H4 (cell line): ENCODE data around the gene AGR3. TPM values are rescaled to one million over a fixed set of nuclear protein-coding genes. Genes with fewer than 3 reads are reported as not detected.

Experiments
- DNase-seq: peaks from one replicate; pipeline ENCODE4 v3.0.0-alpha.2; 2015; ENCODE audit warnings: low spot score
- total RNA-seq: library from RNA; depleted of rRNA; stranded (reverse); fragments of >200 nt; shearing (Covaris generic); gene quantifications from 2 replicates; pipeline ENCODE4 v1.2.3, GENCODE V29; 2014; rRNA removed

The AGR3 gene
- not detected in 2 replicates for total RNA-seq

DNA sequence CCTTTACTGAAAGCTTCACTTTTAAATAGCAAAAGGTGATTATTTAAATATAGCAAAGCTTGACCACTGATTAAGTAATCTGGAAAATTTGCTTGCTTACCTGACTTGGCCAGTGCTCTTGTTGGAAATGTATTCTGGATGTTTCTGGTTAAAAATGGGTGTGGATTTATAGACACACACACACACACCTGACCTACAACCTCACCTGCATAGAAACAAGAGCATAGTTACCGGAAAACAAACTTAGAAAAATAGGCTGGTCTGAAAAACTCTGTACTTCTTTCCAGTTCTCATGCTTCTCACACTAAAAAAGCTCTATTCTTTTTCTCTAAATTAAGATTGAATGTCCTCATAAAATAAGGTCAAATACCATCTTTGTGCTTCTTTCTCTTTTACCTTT is at the start of gene AGR3:
AGR3 (minus strand) TSS at position 140 of the 400 bp plus-strand sequence. CDS start 3,365 bp downstream, outside the sequence.
- no peak for DNase-seq

DNA sequence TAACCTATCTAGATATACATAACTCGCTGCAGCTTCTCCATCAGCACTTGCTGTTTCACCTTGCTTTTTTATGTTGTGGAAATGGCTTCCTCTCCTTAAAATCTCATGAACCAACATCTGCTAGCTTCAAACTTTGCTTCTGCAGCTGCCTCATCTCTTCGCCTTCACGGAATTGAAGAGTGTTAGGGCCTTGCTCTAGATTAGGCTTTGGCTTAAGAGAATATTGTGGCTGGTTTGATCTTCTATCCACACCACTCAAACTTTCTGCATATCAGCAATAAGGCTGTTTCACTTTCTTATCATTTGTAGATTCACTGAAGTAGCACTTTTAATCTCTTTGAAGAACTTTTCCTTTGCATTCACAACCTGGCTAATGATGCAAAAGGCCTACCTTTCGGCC is 49.2 kb upstream of the AGR3 start:
- DNase-seq: no peak

DNA sequence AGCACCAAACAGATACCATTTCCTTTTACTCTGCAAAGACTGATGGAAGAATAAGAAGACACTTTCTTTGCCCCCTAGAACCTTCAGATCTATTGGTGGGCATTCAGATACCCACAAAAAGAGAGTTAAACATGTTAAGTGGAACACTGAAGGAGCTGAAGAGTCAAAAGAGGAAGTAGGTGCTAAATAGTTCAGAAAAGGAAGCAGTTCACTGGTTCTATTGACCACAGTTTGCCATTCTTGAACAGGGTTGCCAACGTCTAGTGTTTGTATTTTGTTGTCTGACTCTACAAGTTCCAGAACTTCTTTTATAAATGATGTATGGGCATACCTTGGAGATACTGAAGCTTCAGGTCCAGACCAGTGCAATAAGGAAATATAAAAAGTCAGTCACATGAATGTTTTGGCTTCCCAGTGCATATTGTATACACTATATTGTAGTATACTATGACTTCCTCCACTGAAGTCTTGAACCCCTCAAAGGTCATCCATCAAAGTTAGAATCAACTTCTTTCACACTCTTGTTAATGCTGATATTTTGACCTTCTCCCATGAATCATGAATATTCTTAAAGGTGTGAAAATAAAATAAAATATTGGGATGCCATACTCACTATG is 47.5 kb upstream of the AGR3 start:
- DNase-seq: no peak

DNA sequence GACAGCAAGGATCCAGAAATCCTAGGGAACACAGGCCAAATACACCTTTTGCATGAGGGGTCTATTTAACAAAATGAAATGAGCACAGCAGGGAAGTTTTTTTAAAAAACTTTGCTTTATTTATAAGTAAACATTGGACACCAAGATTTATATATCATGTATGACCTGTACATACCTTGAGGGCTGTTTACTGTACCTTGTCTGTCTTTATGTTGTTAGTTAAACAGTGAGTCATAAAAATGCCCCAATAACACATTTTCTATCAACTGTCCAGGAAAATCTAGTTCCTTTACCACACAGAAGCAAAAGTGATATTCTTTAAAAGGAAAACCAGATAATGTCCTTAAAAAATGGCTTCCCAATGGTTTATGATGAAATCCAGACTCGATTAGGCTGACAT is 45.1 kb upstream of the AGR3 start:
- no peak for DNase-seq

DNA sequence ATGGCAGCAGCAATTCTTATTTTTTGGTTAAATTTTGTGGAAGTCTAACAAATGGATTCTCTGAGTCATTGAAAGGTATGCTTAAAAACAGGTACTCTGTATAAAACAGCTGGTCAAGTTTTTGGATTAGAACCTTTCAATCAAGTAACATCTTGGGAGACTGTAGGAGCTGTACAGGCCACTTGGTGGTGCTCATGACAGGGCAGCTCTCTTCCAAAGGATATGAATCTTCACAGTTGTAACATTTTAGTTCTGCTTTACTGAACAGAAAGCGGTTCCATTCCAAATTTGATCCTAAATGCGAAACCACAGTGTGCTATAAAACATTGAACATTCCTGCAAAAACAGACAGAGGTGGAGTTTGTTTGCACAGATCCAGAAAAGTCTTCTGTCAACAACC is 44.5 kb upstream of the AGR3 start:
- peak; percentile 86 for DNase-seq

DNA sequence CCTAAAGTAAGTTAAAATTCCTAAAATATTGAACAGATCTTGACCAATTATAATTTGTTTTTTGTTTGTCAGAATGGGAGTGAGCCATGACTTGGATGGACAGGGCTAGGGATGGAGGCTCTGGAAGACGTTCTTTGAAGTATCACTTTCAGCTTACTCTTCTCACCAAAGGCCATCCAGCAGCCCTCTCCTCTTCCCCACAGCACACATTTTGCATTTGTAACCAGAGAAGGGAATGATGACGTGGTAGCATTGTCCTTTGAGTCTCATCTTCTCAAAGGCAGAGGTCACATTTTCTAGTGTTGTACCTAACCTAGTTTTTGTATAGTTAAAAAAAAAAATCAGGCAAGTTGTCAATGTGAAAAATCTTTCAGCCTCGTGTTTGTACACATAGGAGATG is 43.8 kb upstream of the AGR3 start:
- no peak for DNase-seq

DNA sequence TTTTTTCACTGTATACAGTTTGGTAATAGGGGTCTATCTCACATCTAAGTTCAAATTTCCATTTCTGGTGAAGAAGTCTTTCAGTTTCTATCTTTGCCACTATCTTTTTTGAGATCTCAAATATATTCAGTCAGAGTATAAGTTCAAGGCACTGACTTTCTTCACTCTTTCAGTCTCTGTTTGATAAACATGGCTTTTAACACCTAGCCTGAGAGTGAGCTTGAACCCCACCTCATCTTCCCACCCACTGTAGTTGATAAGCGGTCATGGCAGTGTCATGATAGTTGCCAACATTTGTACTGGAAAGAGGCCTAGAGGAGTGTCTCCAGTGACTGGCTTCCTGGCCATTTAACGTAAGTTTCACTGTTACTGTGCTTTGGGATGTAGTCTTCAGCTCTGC is 41.2 kb upstream of the AGR3 start:
- no peak for DNase-seq

DNA sequence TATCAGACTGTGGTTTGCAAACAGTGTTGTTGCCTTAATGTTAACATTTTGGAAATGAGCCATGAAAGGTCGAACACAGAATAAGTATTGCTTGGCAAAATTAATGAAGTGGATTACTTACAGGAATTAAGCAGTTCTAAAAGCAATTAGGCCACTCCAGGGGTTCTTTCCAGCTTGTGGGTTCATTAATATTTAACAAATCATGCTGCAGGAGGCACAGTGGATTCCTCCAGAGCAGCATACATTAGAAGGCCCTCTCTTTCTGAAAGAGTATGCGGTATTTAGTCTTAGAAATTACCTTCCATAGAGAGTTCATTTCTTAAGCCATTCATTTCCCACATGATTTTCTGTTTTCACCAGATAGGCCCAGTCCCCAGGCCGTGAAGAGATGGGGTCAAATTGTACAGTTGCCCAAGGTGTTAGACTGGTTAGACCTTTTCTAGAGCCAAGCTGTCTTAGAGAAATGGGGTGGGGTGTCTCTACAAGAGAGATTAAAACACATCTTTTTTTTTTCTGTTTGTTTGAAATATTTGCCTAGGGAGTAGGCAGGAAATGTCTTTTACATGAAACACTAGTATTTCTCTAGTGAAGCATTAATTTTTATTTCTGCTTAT is 40.0 kb upstream of the AGR3 start:
- no peak for DNase-seq

DNA sequence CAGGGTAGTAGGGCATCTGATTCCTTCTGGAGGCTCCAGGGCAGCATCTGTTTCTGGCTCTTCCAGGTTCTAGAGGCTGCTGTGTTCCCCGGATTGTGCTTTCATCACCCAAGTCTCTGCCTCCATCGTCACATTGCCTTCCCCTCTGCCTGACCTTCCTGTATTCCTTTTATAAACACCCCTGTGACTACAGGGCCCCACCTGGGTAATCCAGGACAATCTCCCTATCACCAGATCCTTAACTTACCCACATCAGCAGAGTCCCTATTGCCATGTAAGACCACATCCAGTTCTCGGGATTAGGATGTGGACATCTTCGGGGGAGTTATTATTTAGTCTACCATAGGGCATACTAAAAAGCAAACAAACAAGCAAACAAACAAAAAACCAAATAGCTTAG is 39.4 kb upstream of the AGR3 start:
- no peak for DNase-seq

DNA sequence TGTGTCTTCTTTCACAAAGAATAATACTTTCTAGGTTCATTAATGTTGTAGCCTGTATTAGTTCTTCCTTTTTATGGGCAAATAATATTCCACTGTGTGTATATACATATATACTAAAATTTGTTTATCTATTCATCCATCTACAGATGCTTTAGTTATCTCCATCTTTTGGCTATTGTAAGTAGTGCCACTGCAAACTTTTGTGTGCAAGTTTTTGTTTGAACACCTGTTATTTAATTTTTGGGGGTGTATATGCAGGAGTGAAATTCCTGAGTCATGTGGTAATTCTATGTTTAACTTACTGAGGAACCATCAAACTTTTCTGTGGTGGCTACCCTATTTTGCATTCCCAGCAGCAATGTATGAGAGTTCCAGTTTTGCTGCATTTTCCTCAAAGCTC is 37.7 kb upstream of the AGR3 start:
- DNase-seq: no peak

DNA sequence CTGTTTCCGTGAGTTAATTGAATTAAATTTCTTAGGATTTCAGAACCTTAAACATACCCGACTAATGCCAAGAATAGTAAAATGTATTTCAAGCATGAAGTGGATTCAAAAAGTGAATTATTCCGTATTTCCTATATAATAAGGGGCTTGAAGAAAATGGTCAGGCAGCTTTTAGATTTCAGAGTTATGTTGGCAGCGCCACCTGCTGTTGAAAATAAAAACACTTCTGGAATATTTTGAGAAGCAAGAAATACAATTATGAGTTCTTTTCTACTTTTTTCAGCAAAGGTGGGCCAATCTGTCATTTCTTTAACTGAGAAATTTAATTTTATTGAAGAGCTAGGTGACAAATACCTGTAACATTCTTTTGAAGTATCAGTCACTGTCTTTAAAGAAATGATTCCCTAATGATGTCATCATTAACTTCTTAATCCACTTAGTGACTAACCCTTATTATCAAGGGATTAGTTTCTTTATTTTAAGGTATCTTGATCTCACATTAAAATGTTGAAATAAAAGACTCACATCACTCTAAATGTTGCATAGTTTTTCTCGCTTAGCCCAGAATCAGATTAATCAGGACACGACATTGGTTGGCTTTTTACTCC is 36.6 kb upstream of the AGR3 start:
- DNase-seq: peak; percentile 47

DNA sequence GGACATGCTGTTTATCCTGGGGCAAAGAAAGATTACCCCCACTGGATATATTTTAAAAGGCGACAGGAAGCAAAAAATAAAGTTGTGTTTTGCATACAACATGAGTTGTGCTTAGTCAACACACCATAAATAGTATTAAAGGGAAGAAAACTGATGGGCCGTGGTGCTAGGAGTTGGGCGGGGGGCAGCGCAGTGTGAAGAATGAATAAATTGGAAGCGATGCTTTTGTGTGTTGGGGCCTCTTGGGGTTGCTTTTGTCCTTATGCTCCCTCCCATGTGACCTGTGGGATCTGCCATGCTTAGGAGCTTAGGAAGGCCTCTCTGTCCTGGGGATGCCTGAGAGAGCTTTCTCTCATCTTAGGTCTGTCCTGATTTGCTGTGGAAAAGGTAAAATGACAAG is 35.0 kb upstream of the AGR3 start:
- DNase-seq: no peak

DNA sequence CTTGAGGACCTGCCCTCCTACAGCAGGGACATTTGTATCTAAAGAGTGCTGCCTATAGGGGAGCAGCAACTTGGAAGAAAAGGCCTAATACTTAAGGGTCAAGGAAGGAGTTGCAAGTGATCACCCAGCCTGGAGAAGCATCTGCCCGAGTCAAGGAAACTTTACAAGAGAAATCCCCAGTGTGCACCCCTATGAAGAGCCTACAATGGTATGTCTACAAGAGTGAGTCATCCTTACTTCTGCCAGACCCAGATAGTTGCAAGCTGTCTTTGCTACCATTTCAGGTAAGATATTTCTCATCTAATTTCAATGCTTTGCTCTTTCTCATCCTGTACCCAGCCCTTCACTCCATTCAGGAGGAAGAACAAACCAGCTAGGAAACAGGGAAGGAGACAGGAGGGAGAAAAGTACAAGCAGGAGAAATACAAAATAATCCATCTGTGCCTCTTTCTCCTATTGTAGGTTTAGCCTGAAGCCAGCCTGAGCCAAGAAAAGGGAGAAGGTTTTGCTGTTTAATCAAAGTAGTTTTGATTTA is 34.4 kb upstream of the AGR3 start:
- DNase-seq: peak; percentile 86

DNA sequence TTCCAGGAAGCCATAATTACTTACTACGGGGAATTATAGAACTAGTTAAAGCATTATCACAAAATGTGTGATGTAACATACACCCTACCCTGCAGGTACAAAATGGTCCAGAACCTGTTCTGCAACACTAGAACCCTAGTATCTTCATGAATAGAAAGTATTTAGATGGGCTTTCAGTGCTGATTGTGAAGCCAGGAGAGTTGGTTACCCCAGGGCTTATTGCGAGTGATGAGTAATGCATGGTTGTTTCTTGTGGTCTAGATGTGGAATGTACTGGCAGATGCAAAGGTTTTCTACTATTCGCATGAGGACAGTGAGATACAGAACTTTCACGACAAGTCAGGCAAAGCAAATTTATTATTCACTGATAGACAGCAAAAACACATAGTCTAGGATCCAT is 33.6 kb upstream of the AGR3 start:
- DNase-seq: peak; percentile 96

DNA sequence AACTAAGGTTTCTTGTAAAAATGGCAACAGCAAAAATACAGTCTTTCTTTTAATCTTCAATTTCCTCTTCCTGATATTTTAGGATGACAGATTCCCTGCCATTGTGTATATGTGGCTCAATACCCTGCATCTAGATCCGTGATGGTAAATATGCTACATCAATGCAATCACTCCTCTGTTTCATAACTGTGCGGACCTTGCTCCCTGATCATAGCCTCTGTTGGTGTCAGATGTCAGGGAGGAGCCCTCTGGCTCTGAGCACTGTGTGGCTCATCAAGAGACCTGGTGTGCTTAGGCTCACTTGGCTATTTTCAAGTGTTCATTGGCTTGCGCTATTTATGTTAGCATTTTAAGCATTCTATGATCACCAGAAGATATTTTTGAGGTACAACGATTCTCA is 33.0 kb upstream of the AGR3 start:
- DNase-seq: no peak

DNA sequence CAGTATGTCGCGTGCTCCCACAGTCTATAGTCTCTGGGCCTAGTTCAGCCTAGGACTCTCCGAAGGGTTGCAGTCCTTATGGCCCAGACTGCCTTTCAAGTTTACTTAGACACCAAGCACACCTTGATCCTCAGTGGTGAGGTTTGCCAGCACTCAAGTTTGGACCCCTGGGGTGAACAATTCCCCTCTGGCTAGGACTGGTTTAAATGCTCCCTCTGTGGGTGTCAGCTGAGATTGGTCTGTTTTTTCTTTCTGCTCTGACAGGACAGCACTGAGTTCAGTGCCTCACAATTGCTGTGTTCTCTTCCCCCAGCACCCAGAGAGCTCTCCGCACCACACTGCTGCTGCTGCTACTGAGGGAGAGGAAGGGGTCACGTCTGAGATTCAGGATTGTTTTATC is 31.9 kb upstream of the AGR3 start:
- no peak for DNase-seq

DNA sequence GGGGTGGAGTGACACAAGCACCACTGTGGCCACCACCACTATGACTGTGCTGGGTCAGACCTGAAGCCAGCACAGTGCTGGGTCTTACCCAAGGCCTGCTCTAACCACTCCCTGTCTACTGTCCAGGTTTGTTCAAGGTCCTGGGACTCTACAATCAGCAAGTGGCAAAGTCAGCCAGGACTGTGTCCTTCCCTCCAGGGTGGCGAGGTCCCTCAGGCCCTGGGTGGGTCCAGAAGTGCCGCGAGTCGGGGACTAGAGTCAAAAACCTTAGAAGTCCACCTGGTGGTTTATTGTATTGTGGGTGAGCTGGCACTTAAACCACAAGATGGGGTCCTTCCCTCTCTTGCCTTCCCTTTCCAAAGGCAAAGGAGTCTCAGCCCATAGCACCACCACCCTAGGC is 30.8 kb upstream of the AGR3 start:
- no peak for DNase-seq

DNA sequence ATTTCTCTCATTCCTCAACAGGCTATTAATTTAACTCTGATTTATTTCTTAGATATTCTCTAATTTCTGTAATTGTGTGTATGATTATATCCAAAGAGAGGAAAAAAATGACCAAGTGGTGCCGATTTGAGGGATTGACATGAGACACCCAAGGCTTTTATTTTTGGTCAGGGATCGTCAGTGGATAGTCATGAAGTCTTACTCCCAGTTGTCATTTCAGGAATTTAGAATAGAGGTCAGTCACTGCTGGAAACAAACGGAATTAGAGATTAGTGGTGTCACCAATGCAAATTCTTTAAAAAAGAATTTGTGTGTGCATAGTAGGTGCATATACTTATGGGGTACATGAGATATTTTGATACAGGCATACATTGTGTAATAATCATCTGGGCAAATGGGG is 26.8 kb upstream of the AGR3 start:
- DNase-seq: no peak

DNA sequence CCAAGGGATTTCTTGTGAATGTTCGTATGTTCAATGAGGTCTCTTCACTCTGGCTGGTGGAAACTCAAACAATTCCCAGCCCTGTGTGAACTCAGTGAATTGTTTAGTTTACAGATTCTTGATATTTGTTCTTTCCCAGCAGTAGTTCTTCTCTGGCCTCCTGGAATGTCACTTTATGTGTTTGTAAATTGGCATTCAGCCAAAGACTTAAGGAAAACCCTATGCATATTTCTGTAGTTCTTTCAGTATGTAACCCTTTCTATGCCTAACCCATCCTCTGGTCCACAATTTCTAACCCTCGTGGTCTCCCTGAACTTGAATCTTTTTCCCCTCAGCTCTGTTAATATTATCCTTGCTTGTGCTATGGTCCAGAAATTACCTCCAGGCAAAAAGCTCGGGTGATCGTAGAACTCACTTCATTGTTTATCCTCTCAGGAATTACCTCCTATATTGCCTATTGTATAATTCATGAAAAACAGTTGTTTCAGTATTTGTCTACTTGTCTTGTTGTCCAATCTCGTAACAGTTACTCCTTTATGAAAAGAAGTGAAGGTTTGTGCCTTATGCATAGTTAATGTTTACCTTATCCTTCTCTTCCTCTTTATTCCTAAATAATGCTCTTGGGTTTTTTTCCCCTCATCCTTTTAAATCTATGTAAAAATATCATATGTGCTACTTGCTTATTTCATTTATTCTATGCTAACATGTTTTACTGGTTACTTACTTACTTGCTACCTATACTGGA is 23.7 kb upstream of the AGR3 start:
- DNase-seq: peak; percentile 92

DNA sequence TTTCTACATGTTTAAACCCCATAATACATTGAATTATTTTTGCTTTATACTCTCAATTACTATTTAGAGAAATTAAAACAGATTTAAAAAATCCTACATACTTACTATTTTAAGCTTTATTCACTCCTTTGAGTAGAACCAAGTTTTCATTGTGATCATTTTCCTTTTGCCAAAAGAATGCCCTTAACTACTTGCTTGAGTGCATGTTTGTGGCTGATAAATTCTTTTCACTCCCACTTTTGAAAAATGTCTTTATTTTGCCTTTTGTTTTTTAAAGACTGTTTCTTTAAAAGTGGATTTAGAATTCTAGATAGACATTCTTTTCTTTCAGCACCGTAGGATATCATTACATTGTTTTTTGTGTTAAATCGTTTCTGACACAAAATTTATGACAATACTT is 22.3 kb upstream of the AGR3 start:
- no peak for DNase-seq

DNA sequence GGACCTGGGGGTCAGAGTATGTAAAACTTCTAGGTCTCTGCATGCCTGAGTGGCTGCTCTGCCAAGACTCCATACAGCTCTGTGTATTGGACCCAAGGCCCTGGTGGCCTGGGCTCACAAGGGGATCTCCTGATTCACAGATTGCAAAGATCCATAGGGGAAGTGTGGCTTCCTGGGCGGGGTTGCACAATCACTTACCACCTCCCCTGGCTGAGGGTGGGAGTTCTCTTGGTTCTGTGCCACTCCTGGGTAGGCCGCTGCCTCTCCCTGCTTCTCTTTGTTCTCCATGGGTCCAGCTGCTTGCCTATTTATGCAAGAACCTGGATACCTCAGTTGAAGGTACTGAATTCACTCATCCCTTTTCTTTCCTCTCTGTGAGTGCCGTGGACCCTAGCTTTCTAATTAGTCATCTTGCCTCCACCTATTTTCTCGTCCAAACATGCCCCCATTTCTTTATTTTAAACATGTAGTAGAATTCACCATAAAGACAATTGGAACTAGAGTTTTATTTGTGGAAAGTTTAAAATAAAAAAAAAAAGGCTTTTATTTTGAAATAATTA is 18.5 kb upstream of the AGR3 start:
- no peak for DNase-seq
